Stimulated activated CD4-positive, alpha-beta T cell treated with anti-CD3 and anti-CD28 coated beads, TNF-alpha, amount 100 ng/mL, for 48 hours (primary cell): ENCODE data around the gene PGRMC2.

Experiments used
- DNase-seq, 3 donors: peaks; one replicate each; pipeline ENCODE4 v3.0.0-alpha.2; 2020; ENCODE audit warnings: low read depth in 3 of 3

Gene PGRMC2, protein sequence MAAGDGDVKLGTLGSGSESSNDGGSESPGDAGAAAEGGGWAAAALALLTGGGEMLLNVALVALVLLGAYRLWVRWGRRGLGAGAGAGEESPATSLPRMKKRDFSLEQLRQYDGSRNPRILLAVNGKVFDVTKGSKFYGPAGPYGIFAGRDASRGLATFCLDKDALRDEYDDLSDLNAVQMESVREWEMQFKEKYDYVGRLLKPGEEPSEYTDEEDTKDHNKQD

DNA sequence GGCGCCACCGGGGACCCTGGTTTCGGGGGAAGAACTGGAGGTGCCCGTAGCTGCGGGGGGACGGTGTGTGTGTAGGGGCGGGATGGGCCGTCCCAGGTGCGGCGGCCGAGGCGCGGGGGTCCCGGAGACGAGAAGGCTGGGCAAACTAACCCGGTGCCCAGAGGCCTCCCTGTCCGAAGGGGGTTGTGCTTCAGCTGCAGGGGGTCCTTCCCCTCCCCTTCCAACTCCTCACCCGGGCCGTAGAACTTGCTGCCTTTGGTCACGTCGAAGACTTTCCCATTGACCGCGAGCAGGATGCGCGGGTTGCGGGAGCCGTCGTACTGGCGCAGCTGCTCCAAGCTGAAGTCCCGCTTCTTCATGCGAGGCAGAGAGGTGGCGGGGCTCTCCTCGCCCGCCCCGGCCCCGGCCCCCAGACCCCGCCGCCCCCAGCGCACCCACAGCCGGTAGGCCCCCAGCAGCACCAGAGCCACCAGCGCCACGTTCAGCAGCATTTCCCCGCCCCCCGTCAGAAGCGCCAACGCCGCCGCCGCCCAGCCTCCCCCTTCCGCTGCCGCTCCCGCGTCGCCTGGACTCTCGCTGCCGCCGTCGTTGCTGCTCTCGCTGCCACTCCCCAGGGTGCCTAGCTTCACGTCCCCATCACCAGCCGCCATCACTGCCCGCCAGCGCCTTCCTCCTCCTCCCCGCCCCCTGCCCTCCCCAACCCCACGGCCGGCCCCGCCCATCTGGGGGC, at the start of gene PGRMC2:
Gene PGRMC2, minus strand, starts transcription at position 673 of the 730 bp plus-strand sequence. Its CDS starts 23 bp downstream, at position 650.
- no peak for DNase-seq

DNA sequence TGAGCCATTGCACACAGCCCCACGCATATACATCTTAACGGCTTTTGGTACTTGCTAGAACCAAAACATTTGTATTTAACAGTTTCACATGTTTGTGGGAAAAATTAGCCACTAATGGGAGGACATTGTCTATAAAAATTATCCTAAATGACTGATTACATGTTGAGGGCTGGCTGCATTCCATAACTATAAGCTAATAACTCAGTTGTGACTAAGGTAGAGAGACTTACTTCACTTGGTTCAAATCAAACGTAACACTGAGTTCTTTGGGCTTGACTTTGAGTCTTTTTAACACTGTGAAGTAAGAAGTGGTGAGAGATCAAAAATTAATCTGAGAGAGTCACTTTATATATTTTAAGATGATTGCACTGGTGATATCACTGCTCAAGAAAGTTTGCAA, 47.9 kb upstream of the PGRMC2 start:
- no peak for DNase-seq

DNA sequence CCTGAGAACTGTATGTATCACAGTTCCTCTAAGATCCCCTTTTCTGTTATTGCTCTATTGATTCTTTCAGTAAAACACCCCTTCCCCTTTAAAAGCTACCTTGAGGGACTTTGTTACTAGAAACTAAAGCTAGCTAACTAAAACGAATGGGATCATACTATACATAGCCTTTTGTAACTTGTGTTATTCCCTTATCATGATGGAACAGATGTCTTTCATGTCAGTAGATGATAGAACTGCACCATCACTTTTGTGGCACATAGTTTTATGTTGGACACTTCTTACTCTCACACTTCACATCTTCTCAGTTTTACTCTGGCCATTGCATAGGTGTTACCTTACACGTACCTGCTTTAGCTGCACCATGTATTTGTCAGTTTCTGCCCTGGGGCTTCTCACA, 46.6 kb upstream of the PGRMC2 start:
- DNase-seq = no peak

DNA sequence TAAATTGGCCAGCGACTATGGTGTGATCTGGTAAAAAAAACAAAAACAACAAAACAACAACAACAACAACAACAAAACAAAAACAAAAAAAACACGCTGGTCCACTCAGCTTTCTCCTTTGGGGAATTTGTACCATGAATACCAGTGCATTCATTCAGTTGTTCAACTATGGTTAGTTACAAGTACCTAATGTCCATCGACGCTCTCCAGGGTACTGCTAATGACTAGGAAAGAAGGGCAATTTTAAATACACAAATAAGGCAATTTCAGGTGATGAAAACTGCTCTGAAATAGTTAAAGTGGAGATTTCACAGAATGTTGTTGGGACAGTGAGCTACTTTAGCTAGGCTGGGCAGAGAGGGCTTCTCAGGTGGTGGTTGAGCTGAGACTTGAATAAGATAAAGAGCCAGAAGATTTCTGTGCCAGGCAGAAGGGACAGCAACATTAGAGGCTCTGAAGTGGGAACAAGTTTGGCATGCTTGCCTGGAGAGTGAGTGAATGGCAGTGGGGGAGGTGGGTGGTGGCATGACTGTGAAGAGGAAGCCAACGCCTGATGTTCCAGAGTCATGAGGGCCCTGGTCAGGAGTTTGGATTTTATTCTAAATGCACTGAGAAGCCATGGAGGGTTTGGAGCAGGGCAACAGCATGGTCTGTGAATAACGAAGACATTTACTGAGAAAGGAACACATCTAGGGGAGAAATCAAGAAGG, 45.9 kb upstream of the PGRMC2 start:
- DNase-seq = no peak

DNA sequence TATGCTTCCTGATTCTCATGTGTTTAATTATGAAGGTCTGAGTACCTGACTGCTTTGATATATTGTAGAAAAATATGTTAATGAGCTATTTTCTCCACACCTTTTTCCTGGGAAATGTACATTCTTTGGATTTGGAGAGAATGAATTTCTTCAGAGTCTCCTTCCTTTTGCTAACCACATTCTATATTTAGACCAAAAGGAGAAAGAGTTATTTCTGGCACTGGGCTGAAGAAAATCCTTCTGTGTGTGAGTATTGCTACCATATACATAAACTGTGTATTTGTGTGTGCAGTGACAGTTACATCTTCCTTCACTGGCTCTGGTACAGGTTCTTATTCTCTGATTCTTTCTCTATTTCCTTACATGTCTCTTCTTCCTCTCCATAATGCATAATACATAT, 44.5 kb upstream of the PGRMC2 start:
- DNase-seq = no peak

DNA sequence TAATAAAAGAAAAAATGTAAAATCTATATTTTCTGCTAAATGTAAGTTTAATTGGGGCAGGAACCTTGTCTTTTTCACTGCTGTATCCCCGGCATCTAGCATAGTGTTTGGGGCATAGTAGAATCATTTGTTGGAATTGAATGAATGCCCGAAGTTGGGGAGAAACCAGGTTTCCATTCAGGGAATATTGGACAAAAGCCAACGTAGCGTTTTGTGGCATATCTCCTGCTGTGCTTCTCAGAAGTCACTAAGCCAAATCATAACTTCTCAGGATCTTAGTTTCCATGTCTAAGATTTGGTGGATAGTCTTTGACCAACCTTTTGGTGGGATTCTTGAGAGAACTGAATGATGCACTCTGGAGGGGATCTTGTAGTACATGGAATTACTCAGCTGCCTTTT, 42.0 kb upstream of the PGRMC2 start:
- DNase-seq = no peak

DNA sequence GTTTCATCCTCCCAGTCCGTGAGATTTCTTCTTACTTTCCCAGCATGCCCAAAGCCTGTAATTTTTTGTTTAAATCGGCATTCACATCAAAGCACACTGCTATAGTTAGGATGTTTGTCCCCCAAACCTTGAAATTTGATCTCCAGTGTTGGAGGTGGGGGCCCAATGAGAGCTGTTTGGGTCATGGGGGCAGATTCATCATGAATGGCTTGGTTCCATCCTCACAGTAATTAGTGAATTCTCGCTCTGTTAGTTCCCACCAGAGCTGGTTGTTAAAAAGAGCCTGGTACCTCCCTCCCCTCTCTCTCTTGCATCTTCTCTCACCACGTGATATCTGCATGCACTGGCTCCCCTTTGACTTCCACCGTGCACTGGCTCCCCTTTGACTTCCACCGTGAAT, 40.5 kb upstream of the PGRMC2 start:
- DNase-seq = no peak

DNA sequence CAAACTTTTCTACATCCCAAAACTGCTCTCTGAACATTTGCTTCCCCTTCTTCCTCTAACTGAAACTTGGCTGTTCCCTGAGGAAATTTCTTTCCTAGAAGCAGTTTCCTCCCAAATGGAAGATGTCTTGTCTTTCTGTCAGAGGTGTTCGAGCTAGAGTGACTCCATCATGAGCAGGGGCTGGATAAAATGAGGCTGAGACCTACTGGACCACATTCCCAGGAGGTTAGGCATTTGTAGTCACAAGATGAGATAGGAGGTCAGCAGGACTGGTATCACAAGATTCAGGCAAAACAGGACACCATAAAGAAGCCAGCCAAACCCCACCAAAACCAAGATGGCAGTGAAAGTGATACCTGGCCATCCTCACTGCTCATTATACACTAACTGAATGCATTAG, 35.8 kb upstream of the PGRMC2 start:
- DNase-seq = no peak

DNA sequence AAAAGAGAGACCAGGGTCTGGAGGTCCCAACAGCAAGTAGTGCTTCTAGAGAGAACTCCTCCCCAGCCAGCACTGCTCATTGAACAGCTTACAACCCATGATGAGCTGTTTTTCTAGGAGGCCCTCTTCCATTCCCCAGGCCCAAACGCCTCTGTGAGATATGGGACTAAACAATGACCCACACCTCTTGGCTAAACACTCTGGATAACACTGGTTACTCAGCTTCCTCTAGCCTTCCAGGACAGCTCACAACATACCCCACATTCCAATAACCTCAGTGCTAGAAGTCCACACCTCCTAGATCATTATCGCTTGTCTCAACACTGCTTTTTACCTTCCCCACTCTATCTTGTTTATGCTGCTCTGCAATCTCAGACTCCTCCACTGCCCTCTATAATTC, 35.4 kb upstream of the PGRMC2 start:
- DNase-seq = no peak

DNA sequence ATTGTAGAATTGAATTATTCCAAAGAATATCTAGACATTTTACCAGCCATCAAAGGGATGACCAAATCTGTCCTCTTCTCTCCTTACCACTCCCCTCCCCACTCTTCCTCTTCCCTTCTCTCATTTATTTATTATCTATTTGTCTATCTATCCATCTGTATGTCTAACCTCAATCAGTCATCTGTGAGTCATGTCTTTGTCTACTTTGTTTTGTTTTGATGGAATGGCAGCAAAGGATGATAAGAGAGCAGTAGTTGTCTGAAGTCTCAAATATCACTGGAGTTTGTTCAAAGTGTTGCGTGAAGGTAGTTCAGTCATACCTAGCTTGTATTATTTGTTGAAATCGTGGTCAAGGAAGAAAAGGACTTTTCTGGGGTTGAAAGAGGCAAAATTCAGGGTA, 34.7 kb upstream of the PGRMC2 start:
- DNase-seq = no peak

DNA sequence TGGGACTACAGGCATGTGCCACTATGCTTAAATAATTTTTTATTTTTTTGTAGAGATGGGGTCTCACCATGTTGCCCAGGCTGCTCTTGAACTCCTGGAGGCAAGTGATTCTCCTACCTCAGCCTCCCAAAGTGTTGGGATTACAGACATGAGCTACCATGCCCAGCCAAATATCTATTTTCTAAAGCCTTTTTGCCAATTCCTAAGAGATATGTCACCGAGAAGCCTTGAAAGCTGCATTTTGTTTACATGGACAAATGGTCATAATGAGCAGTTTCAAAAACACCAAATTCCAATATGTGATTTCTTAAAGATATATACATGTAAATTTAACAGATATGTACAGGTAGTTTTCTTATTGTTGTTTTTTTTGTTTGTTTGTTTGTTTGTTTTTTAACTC, 33.0 kb upstream of the PGRMC2 start:
- DNase-seq = no peak

DNA sequence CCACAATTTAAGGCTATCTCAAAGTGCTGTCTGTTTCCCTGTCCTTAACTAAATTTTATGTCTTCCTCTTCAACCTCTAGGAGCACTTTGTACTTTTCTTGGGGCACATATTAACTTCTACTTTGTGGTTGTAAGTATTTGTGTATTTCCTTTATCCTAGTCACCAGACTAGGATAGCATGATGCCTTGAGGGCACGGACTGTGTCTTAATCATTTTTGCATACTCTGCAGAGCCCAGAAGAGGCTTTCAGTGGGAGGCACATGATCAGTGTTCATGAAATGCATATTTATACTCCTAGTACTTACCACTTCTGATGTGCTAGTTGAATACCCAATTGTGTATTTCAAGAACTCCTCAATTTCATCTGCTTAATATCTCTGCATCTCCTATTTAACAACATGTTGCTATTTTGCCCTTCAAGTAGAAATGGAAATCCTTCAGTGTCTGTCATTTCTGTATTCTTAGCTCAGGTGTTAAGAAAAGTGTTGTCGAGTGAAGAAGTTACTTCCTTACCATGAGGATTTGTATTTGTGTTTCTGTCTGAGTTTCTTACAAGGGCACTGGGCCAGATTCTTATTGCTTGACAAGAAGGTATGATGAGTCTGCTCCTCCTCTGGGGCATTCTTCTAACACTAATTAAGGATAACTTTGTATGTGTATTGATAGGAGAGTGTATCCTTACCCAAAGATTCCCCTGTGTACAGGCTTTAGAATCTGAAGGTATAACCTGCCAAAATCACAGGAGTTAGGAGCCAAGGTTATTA, 28.3 kb upstream of the PGRMC2 start:
- no peak for DNase-seq

DNA sequence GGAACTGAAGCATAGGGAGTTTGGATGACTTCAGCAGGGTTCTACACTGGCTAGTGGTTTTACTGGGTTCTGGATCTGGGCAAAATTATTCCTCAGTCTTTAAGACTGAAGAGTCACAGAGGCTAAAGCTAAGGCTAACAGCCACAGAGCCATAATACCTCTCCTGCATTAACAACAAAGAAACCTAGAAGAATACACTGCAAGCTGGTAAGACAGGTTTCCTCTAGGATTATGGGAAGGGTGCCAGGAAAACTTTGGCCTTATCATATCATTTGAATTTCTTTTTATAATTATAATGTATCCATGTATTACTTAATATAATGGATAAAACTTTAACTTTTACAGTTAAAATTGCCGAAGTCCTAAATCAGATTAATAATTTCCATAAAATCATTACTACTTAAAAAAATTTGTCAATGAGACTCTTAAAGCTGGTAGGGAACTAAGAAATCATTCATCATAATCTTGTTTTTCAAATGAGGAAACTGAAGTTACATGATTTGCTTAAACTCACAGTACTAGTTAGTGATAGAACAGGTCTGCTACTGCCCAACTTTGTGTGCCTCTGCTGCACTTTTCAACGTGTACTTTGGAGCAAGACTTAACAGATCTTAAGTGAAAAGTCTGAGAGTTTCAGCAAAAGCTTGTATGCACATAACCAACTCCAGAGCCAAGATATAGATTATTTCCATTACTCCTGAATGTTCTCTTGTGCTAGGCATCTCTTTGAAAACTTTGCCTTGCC, 24.2 kb upstream of the PGRMC2 start:
- no peak for DNase-seq

DNA sequence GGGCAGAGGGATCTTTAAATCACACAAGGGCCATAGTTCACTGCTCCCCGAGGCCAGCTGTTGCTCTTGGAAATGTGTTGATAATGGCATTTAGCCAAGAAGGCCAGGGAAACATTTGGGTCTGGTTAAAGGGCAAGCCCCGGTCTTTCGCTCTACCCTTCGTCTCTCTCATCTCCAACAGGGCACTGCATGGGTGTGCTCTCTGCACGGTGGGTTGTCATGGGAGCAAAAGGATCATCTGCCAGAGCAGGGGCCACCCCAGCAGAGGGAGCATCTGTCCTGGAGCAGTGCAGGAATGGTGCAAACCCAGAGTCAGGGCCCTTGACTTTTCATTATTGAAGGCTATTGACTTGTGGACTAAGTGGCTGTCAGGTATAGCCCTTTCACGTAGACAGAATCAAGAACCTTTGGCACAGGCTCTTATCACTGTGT, 22.7 kb upstream of the PGRMC2 start:
- no peak for DNase-seq

DNA sequence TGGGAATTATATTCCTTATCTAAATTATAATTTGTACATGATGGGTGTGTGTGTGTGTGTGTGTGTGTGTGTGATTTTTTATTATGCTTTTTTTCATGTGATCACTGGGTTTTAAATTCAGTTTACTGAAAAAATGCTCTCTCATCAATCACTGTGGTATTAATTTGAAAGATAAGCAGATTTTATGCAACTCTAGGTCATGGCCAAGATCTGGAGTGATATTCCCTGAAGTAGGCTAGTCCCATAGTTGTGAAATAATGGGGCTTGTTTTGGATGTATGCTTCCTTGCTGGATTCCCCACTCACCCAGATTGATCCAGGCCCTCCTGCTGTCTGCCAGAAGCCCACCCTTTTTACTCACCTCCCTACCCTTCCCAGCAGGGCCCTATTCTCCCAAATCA, 22.0 kb upstream of the PGRMC2 start:
- DNase-seq = no peak

DNA sequence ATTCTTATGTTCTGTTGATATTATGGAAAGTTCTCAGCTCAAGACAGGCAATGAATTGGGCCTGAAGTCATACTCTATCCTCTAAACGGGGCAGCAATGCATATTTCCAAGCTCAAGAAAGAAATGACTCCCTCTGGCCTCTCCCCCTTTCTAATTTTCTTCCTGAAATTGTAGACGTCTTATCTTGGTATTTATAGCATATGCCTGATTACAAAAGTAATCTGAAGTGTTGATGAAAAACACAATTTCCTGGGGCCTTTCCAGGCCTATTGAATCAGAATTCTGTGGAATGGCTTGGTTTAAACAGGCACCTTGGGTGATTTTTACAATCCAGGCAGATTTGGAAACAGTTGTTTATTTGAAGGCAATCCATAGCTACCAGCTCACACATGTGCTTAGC, 21.4 kb upstream of the PGRMC2 start:
- DNase-seq = no peak

DNA sequence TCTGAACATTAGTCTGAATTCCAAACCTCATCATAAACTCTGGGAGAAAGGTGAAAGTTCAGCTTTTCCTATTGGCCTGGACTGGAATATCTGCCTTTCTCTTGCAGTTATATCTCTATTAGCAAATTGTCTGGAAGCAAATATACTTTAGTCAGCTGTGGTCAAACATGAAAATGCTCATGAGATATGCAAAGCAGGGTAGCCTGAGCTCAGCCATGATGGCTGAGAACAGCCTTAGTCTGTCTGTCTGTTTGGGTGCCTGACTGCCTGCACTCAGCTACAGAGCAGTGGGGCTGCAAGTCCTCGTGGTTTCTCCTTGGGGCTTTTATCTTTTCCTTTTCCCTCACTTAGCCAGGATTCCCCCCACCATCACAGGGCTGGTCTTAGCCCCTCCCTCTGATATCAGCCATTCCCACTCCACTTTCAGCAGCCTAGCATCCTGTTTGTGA, 19.5 kb upstream of the PGRMC2 start:
- no peak for DNase-seq

DNA sequence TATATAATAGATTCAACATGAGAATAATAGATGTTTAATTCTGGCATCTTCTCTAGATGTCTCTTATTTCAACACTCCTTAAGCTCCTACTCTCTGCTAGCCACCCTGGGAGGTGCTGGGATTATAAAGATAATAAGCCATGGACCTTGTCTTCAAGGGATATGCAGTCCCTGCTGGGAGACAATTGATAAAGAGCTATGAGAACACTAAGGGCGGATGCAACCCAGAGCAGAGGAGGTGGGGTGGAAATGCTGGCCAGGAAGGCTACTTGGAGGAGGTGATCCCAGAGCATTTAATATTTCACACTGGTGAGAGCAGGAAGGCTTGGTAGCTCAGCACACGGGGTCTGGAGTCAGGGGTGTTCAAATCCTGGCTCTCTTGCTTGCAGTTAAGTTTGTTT, 18.3 kb upstream of the PGRMC2 start:
- DNase-seq = no peak

DNA sequence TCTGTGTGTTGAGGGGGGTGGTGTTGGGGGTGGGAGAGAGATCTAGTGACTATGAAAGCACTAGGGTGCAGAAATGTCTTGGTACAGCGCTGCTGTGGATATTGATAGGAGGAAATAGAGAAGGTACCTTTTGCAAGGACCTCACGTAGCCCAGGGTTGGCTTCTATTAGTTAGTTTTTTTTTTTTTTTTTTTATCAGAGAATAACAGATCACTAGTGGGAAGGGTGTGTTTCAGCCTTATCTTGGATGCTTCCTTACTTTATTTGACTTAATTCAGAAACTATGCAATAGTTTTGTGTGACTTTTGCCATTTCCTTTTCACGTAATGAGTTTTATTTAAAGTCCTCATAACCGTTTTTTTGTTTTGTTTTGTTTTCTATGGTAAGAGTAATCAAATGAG, 16.4 kb upstream of the PGRMC2 start:
- DNase-seq = no peak

DNA sequence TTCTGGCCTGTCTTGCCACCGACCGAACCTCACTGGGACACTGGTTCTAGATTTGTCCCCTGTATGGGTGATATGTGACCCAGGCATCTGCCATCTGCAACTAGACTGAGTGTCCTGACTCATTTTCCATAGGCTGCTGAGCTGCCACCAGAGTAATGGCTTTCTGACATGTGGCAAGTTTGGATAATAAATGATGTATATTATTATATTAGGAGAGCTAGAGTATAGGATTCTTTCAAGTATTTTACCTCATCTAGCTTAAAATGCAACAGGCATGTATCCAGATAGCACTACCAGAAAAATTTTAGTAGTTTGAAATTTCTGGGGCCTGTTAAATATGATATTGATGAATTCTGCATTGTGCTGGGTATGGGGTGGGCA, 15.8 kb upstream of the PGRMC2 start:
- DNase-seq = no peak

DNA sequence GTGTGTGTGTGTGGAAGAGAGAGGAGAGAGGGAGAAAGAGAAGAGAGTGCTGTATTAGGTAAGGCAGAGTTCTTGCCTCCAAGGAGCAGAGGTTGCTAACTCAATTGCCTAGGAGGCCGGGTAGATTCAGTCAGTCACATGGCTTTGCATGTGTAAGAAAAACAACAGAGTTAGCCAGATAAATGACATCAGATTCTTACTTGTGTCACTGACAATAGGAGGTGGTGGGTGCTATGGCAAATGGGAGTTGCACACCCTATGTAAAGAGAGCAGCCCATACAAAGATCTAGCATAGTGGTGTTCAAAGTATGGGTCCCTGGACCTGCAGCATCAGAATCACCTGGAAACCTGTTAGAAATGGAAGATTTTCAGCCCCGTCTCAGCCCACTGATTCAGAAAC, 14.4 kb upstream of the PGRMC2 start:
- DNase-seq = no peak

DNA sequence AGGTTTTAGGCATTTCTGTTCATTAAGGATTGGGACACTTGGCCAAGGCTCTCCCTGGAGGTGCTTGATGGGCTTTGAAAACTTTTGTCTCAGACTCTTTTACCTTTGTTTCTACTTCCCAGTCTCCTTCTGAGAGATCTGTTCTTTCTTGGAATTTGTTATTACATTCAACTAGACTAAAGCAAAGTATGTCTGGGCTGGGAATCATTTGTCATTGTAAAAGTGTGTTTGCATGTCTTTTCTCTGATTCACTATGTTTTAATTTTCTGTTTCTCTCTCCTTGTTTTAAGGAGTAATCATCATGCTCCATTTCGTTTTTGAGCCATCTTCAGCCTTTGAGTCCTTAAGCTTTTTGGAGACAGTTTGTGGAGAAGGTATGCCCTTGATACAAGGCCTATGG, 12.2 kb upstream of the PGRMC2 start:
- no peak for DNase-seq
